Naive thymus-derived CD4-positive, alpha-beta T cell (primary cell): Measurements from ENCODE around the gene SLC9A1. TPM values are rescaled to one million over a fixed set of nuclear protein-coding genes. Genes with fewer than 3 reads are reported as not detected.
A peak's percentile ranks its signal among the peaks of the same experiment; 100 is the strongest.

Experiments
- ATAC-seq: fragments of 150-1000 bp; cut with Tn5 transposase; 2 replicates; pipeline ENCODE4 v1.10.0; 2021; ENCODE audit warnings: mild to moderate bottlenecking, moderate library complexity
- CTCF ChIA-PET: fragments of 350-600 bp; sonication (Branson Sonifier 250); formaldehyde crosslinking; loops from one replicate; lab custom pipeline; 2021; ENCODE audit warnings: antibody characterized with exemption; lab: Charles Lee
- POLR2A ChIA-PET: fragments of 350-600 bp; sonication (Branson Sonifier 250); formaldehyde crosslinking; loops from one replicate; lab custom pipeline; 2021; ENCODE audit warnings: antibody characterized with exemption, inconsistent platforms; lab: Charles Lee
- DNase-seq, 9 donors: peaks; one replicate each; pipeline versions ENCODE4 v3.0.0 to v3.0.0-alpha.2; 2020 to 2022; ENCODE audit warnings: mixed read lengths in 1 of 9
- H3K27ac ChIP-seq: one replicate; pipeline ENCODE4 v1.7.0; 2013; ENCODE audit warnings: mild to moderate bottlenecking, low read depth, low read length, moderate library complexity
- H3K27me3 ChIP-seq, 2 donors: one replicate each; pipeline ENCODE4 v1.7.0; 2013; ENCODE audit warnings: low read length in 2 of 2, mild to moderate bottlenecking in 2 of 2, moderate library complexity in 2 of 2; ENCODE audit not compliant: control insufficient read depth in 2 of 2, insufficient read depth in 2 of 2
- H3K36me3 ChIP-seq, 3 experiments: 1 replicate in 2 of 3; 2 replicates in 1 of 3; pipeline ENCODE4 v1.7.0; 2013; ENCODE audit warnings: low read length in 3 of 3, mild to moderate bottlenecking in 3 of 3, moderate library complexity in 1 of 3; ENCODE audit not compliant: insufficient read depth in 3 of 3, control insufficient read depth in 2 of 3
- H3K4me1 ChIP-seq, 2 donors: one replicate each; pipeline ENCODE4 v1.7.0; 2013; ENCODE audit warnings: low read length in 2 of 2, mild to moderate bottlenecking in 2 of 2, moderate library complexity in 1 of 2; ENCODE audit not compliant: control insufficient read depth in 2 of 2, insufficient read depth in 2 of 2
- H3K4me3 ChIP-seq: 2 replicates; pipeline ENCODE4 v1.7.0; 2013; ENCODE audit warnings: mild to moderate bottlenecking, low read length
- H3K9me3 ChIP-seq, 3 experiments: 1 replicate in 2 of 3; 2 replicates in 1 of 3; pipeline ENCODE4 v1.7.0; 2013; ENCODE audit warnings: low read length in 3 of 3; ENCODE audit not compliant: control insufficient read depth in 2 of 3
- H3K27ac Mint-ChIP-seq, 9 donors: one replicate each; pipeline ENCODE4 v1.8.0; 2020 to 2022; ENCODE audit warnings: mixed read lengths in 9 of 9, mild to moderate bottlenecking in 8 of 9, moderate library complexity in 5 of 9, inconsistent platforms in 2 of 9
- H3K27me3 Mint-ChIP-seq, 5 donors: one replicate each; pipeline ENCODE4 v1.8.0; 2021 to 2022; ENCODE audit warnings: mixed read lengths in 5 of 5, mild to moderate bottlenecking in 1 of 5
- H3K36me3 Mint-ChIP-seq, 5 donors: one replicate each; pipeline ENCODE4 v1.8.0; 2020 to 2022; ENCODE audit warnings: mixed read lengths in 5 of 5, mild to moderate bottlenecking in 3 of 5, inconsistent platforms in 1 of 5
- H3K4me1 Mint-ChIP-seq, 7 donors: one replicate each; pipeline ENCODE4 v1.8.0; 2020 to 2022; ENCODE audit warnings: mixed read lengths in 7 of 7, mild to moderate bottlenecking in 3 of 7, inconsistent platforms in 1 of 7
- H3K4me3 Mint-ChIP-seq, 10 donors: one replicate each; pipeline ENCODE4 v1.8.0; 2020 to 2022; ENCODE audit warnings: mild to moderate bottlenecking in 10 of 10, mixed read lengths in 10 of 10, moderate library complexity in 6 of 10, inconsistent platforms in 2 of 10
- H3K9me3 Mint-ChIP-seq, 11 donors: one replicate each; pipeline ENCODE4 v1.8.0; 2020 to 2022; ENCODE audit warnings: mixed read lengths in 11 of 11, mild to moderate bottlenecking in 4 of 11, inconsistent platforms in 1 of 11, moderate library complexity in 1 of 11
- intact Hi-C, 2 donors: fragments of 100-400 bp; cut with micrococcal nuclease; formaldehyde crosslinking; loops; one replicate each; pipeline ENCODE4 v1.15.1; 2023
- polyA plus RNA-seq, 2 donors: library from polyadenylated mRNA; unstranded; fragments of 300-500 nt; fragmentation: Illumina TruSeq; gene quantifications; one replicate each; pipeline ENCODE4 v1.2.3, GENCODE V29; 2021
- total RNA-seq, 6 experiments: library from RNA in 5 of 6; stranded (reverse) in 5 of 6; gene quantifications; 1 replicate in 5 of 6; 2 replicates in 1 of 6; pipeline ENCODE4 v1.2.3 and lab custom pipeline; 2021 to 2026

Gene SLC9A1
- total and polyA plus RNA-seq, 7 experiments from 2014 or later = 7.1 to 25.7 (median 18.2) TPM

GRCh38 chr1:27095576-27095975 lies 59.3 kb downstream of the SLC9A1 start:
- no peak for ATAC-seq
- POLR2A ChIA-PET = interaction anchor here (1.0 to 1.3 kb wide), 2 partner anchors 51 to 191 kb away, joined by 3 to 4 read pairs; no protein-coding TSS in a partner anchor

GRCh38 chr1:27092888-27093287 lies 62.0 kb downstream of the SLC9A1 start:
- no peaks in the 10 kb centered on the region for H3K27me3 Mint-ChIP-seq
- H3K27ac Mint-ChIP-seq = no peak overlapping the region
- Histone ChIP-seq H3K4me1 (no peaks in the 10 kb centered on the region), H3K27me3 (no peaks in the 10 kb centered on the region), H3K27ac (no peak overlapping the region), H3K9me3 (no peaks in the 10 kb centered on the region), H3K36me3 (no peaks in the 10 kb centered on the region), H3K4me3 (no peak overlapping the region)
- ChIA-PET POLR2A (no interaction called here), CTCF (interaction anchor here (1.2 to 15.2 kb wide), 3 partner anchors 9 to 47 kb away, joined by 3 to 163 read pairs (median 3); no protein-coding TSS in a partner anchor)
- DNase-seq (no peak), ATAC-seq (no peak)
- intact Hi-C loops = no loop called here
- no peaks in the 10 kb centered on the region for H3K9me3 Mint-ChIP-seq
- no peaks in the 10 kb centered on the region for H3K36me3 Mint-ChIP-seq
- no peak overlapping the region for H3K4me3 Mint-ChIP-seq
- H3K4me1 Mint-ChIP-seq = peaks cover 0 to 4% (median 0%) of the 10 kb centered on the region in 7 donors

More at GRCh38 chr1:27095576-27095975, 59.3 kb downstream of the SLC9A1 start:
- Mint-ChIP-seq H3K27me3 (no peaks in the 10 kb centered on the region), H3K9me3 (no peaks in the 10 kb centered on the region), H3K27ac (no peak overlapping the region), H3K4me3 (no peak overlapping the region), H3K36me3 (no peaks in the 10 kb centered on the region), H3K4me1 (peaks cover 0 to 18% (median 0%) of the 10 kb centered on the region in 7 donors)
- no peak for DNase-seq
- H3K36me3 ChIP-seq = peaks cover 0 to 11% (median 0%) of the 10 kb centered on the region in 3 experiments
- no peaks in the 10 kb centered on the region for H3K9me3 ChIP-seq
- CTCF ChIA-PET = interaction anchor here (0.9 to 15.2 kb wide), 2 partner anchors 9 to 50 kb away, joined by 3 to 163 read pairs; no protein-coding TSS in a partner anchor
- no peak overlapping the region for H3K4me3 ChIP-seq
- intact Hi-C loops = loop anchor here in 1 of 2 donors (5.0 kb wide), 1 partner anchor 128 kb away; no protein-coding TSS in a partner anchor
- H3K4me1 ChIP-seq = no peaks in the 10 kb centered on the region
- no peaks in the 10 kb centered on the region for H3K27me3 ChIP-seq
- no peak overlapping the region for H3K27ac ChIP-seq

- no peaks in the 10 kb centered on the region for H3K36me3 ChIP-seq
- no peaks in the 10 kb centered on the region for H3K27me3 ChIP-seq
- ATAC-seq (no peak), DNase-seq (no peak)
- no peaks in the 10 kb centered on the region for H3K9me3 ChIP-seq
- peaks cover 0 to 7% (median 0%) of the 10 kb centered on the region in 11 donors for H3K9me3 Mint-ChIP-seq
- H3K27ac Mint-ChIP-seq = peak overlapping the region in 1 of 9 donors; percentile 31
- ChIA-PET POLR2A (interaction anchor here (0.6 kb wide), 1 partner anchor 11 kb away, joined by 4 read pairs; no protein-coding TSS in a partner anchor), CTCF (interaction anchor here (1.9 to 15.2 kb wide), 2 partner anchors 12 to 46 kb away, joined by 5 to 163 read pairs; no protein-coding TSS in a partner anchor)
- H3K27me3 Mint-ChIP-seq = no peaks in the 10 kb centered on the region
- intact Hi-C loops = no loop called here
- no peak overlapping the region for H3K27ac ChIP-seq
- H3K4me1 Mint-ChIP-seq = peaks cover 0 to 4% (median 0%) of the 10 kb centered on the region in 7 donors
- H3K36me3 Mint-ChIP-seq = no peaks in the 10 kb centered on the region
- H3K4me3 ChIP-seq = no peak overlapping the region
- no peak overlapping the region for H3K4me3 Mint-ChIP-seq
- no peaks in the 10 kb centered on the region for H3K4me1 ChIP-seq
Measured at GRCh38 chr1:27090911-27091310, 64.0 kb downstream of the SLC9A1 start.

- Mint-ChIP-seq H3K4me3 (no peak overlapping the region), H3K27ac (peak overlapping the region in 1 of 9 donors; percentile 46), H3K36me3 (peaks cover 0 to 7% (median 0%) of the 10 kb centered on the region in 5 donors), H3K27me3 (peaks cover 0 to 4% (median 0%) of the 10 kb centered on the region in 5 donors), H3K4me1 (peaks cover 0 to 13% (median 12%) of the 10 kb centered on the region in 7 donors), H3K9me3 (peaks cover 0 to 9% (median 1%) of the 10 kb centered on the region in 11 donors)
- POLR2A ChIA-PET = no interaction called here
- intact Hi-C loops = no loop called here
- H3K36me3 ChIP-seq = no peaks in the 10 kb centered on the region
- ATAC-seq = no peak
- no peaks in the 10 kb centered on the region for H3K4me1 ChIP-seq
- H3K27ac ChIP-seq = no peak overlapping the region
- DNase-seq = no peak
- no peaks in the 10 kb centered on the region for H3K27me3 ChIP-seq
- H3K4me3 ChIP-seq = no peak overlapping the region
- H3K9me3 ChIP-seq = no peaks in the 10 kb centered on the region
- CTCF ChIA-PET = interaction anchor here (0.8 kb wide), 1 partner anchor 43 kb away, joined by 3 read pairs; no protein-coding TSS in a partner anchor
Measured at GRCh38 chr1:27087371-27088220, 67.3 kb downstream of the SLC9A1 start.

GRCh38 chr1:27086628-27087027 lies 68.3 kb downstream of the SLC9A1 start:
- intact Hi-C loops = no loop called here
- Mint-ChIP-seq H3K9me3 (peaks cover 0 to 9% (median 1%) of the 10 kb centered on the region in 11 donors), H3K27ac (peak overlapping the region in 2 of 9 donors; percentile 24 to 28), H3K36me3 (peaks cover 0 to 7% (median 0%) of the 10 kb centered on the region in 5 donors), H3K4me1 (peaks cover 0 to 13% (median 12%) of the 10 kb centered on the region in 7 donors), H3K4me3 (peak overlapping the region in 1 of 10 donors; percentile 8), H3K27me3 (peaks cover 0 to 4% (median 0%) of the 10 kb centered on the region in 5 donors)
- no peaks in the 10 kb centered on the region for H3K4me1 ChIP-seq
- H3K9me3 ChIP-seq = no peaks in the 10 kb centered on the region
- POLR2A ChIA-PET = no interaction called here
- H3K4me3 ChIP-seq = no peak overlapping the region
- H3K27me3 ChIP-seq = no peaks in the 10 kb centered on the region
- no peak overlapping the region for H3K27ac ChIP-seq
- CTCF ChIA-PET = interaction anchor here (0.8 kb wide), 1 partner anchor 42 kb away, joined by 3 read pairs; no protein-coding TSS in a partner anchor
- ATAC-seq (no peak), DNase-seq (no peak)
- H3K36me3 ChIP-seq = no peaks in the 10 kb centered on the region

- Histone ChIP-seq H3K36me3 (no peaks in the 10 kb centered on the region), H3K9me3 (no peaks in the 10 kb centered on the region), H3K4me1 (no peaks in the 10 kb centered on the region), H3K27me3 (no peaks in the 10 kb centered on the region), H3K4me3 (no peak overlapping the region), H3K27ac (no peak overlapping the region)
- no peak for DNase-seq
- ChIA-PET CTCF (no interaction called here), POLR2A (no interaction called here)
- peaks cover 0 to 13% (median 12%) of the 10 kb centered on the region in 7 donors for H3K4me1 Mint-ChIP-seq
- H3K4me3 Mint-ChIP-seq = no peak overlapping the region
- H3K36me3 Mint-ChIP-seq = peaks cover 0 to 7% (median 0%) of the 10 kb centered on the region in 5 donors
- peaks cover 0 to 9% (median 1%) of the 10 kb centered on the region in 11 donors for H3K9me3 Mint-ChIP-seq
- H3K27me3 Mint-ChIP-seq = peaks cover 0 to 4% (median 0%) of the 10 kb centered on the region in 5 donors
- ATAC-seq = no peak
- peak overlapping the region in 1 of 9 donors; percentile 24 for H3K27ac Mint-ChIP-seq
- intact Hi-C loops = no loop called here
Measured at GRCh38 chr1:27086026-27086425, 68.9 kb downstream of the SLC9A1 start.
